NCI-H446 treated with DMSO at 0.1 percent for 48 hours (cell line): ENCODE measurements around the gene POU5F1.
"Not testable (repeated sequence)": the region's sequence is repeated elsewhere in the genome, so short reads cannot be mapped to it uniquely, and the experiment has no call there.

Experiments
- DNase-seq: peaks from one replicate; lab custom pipeline; 2025; lab: John Stamatoyannopoulos, UW

POU5F1 gene

DNA sequence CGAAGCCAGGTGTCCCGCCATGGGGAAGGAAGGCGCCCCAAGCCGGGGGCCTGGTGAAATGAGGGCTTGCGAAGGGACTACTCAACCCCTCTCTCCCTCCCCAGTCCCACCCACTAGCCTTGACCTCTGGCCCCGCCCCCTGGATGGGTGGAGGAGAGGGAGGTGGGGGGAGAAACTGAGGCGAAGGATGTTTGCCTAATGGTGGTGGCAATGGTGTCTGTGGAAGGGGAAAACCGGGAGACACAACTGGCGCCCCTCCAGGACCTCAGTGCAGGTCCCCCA is at the start of gene POU5F1:
TSS of gene POU5F1 (minus strand) at position 83 of the 282 bp plus-strand sequence. CDS start at position 21, 62 bp downstream.
- no peak for DNase-seq

DNA sequence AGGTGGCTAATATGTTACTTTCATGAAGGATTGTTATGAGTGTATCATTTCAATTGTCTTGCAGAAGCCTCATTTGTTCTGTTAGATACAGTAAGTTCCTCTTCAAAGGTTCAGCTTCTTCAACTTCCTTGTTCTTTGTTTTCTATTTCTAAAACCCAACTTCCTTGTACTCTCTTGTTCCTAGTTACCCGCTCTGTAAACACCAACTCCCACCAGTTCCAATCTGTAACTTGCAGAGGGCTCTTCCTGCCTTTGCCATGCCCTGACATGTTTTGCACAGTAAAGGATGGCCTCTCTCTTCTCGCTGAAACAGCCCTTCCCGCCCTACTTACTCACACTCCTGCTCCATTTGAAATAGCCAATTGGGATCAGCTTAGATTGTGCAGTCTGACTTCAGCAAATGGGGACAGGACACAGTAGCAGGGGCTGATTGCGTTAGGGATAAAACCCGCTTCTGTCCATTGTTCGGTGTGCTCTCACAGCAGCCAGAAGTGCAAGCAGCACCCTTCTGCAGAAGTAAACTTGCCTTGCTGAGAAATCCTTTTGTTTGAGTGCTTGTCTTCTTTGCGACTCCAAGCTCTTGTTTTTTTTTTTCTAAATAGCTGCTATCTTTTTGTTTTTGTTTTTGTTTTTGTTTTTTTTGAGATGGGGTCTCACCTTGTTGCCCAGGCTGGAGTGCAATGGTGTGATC is 45.9 kb upstream of the POU5F1 start:
- no peak for DNase-seq

DNA sequence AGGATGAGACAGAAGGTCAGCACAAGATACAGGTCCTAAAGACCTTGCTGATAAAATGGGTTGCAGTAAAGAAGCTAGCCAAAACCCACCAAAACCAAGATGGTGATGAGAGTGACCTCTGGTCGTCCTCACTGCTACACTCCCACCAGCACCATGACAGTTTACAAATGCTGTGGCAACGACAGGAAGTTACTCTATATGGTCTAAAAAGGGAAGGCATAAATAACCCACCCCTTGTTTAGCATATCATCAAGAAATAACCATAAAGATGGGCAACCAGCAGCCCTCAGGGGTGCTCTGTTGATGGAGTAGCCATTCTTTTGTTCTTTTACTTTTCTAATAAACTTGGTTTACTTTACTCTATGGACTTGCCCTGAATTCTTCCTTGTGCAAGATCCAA is 44.7 kb upstream of the POU5F1 start:
- not testable (repeated sequence) for DNase-seq

DNA sequence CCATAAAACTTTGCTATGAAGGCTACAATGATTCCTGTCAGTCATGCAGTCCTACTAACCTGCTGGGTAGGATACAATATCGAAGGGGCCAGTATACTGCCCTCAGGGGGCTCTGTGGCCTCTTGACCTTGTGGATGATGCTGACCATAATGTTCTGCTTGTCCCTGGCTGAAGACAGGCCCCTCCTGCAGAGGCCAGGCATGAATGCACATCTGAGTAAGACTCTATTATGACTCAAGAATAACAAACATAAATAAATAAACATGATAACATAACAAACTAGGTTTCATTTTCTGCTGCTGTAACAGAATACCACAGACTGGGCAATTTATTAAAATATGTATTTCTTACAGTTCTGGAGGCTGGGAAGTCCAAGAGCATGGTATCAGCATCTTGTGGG is 44.0 kb upstream of the POU5F1 start:
- no peak for DNase-seq

DNA sequence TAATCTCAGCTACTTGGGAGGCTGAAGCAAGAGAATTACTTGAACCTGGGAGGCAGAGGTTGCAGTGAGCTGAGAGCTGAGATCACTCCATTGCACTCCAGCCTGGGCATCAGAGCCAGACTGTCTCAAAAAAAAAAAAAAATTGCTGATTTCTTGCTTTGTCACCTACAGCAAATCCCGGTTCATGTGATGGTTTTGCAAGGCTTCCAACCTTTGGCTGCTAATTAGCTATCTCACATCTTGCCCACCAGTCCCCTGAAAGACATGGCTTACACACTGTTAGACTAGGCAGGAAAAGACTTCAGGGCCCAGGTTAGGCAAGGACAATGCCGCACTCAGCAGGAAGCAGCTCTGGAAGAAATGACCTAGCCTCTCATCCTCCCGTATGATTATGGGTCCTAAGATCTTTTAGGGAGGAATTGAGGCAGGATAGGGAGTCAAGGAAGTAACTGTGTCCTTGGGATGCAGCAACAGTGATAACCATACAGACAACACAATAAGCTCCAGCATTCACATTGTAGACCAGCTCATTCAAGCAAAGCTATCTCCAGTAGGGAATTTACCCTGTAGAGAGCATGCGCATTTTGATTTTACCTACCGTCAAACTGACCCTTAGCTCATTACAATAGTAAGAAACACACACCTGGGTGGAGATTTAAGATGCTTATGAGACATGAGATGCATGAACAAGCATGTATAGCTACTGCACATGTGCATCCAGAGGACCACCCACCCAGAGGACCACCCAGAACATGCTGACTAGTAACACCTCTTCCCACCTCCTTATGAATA is 40.5 kb upstream of the POU5F1 start:
- no peak for DNase-seq

DNA sequence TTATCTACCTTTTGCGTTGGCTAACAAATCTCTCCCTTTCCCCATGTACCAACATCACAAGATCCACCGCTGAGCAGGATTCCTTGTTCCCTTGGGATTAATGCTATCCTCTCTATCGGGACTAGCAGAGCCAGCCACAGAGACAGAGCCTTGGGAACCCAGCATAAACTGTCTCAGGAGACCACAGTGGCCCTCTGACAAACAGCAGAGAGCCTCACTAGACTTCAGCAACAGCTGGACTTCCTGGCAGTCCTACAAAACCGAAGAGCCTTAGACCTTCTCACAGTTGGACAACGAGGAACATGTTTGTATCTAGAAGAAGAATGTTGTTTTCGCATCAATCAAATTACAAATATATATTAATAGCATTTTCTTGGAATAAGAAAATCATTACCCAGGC is 39.6 kb upstream of the POU5F1 start:
- no peak for DNase-seq

DNA sequence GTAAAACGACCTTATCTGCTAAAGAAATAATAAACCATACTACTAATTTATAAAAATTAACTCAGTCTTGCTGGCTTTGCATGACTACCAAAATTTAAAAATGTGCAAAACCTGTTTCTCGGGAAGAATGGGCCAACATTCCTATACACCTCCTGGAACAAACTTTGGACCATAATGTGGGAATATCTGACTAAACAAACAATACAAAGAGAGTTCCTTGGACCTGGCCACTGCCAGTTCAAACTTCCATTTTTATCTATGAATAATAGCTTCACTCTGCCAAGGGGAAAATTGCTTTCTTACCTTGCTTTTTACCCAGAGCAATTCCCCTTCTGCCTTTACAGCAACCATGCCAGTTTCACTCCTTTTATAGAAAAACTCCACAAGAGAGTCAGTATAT is 38.7 kb upstream of the POU5F1 start:
- no peak for DNase-seq

DNA sequence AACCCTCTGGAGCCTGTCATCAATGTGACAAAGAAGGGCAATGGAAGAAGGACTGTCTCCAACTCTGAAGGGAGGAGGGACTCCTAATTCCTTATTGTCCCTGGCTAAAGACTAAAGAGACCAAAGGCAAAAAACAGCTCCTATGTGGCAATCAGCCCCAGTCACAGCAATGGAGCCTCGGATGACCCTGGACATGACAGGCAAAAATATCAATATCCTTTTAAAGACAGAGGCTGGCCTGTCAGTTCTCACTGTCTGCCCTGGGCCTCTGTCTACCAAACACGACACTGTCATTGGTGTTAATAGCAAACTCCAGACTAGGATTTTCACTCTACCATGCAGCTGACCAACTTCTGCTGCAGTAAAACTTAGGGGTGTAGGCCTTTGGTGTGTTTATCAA is 38.0 kb upstream of the POU5F1 start:
- no peak for DNase-seq

DNA sequence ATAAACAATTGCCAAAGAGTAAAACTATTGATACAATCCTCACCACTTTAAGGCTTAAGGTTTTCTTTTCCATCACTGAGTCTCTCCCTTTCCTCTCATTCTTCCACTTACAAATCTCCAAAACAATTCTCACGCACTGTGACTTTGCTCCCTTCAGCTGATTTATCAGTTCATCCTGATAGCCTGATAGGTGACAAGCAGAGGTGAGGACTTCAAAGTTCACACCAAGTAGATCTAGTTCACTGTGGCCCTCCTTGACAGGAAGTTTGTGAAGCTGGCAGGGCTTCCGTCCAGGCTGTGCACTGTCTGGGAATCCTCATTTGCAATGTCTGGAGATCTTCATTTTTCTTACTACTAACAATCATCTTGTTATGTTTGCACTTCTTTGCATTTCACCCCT is 35.2 kb upstream of the POU5F1 start:
- DNase-seq = no peak

DNA sequence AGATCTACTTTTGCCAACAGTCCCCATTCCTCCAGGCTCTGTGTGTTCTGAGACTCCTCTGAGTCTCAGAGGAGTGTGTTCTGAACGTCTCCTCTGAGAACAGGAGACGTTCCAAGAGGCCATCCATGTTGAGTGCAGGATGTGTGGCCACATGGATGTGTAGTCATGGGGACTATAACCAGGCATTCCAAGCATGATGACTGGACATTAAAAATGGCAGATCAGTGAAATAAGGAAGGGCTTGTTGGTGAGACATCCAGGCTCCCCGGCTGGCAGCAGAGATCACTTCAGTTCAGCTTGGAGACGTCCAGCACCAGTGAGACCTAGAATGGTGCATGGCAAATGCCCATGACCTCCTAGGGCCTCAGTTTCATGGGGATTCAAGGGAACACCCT is 34.3 kb upstream of the POU5F1 start:
- DNase-seq = no peak

DNA sequence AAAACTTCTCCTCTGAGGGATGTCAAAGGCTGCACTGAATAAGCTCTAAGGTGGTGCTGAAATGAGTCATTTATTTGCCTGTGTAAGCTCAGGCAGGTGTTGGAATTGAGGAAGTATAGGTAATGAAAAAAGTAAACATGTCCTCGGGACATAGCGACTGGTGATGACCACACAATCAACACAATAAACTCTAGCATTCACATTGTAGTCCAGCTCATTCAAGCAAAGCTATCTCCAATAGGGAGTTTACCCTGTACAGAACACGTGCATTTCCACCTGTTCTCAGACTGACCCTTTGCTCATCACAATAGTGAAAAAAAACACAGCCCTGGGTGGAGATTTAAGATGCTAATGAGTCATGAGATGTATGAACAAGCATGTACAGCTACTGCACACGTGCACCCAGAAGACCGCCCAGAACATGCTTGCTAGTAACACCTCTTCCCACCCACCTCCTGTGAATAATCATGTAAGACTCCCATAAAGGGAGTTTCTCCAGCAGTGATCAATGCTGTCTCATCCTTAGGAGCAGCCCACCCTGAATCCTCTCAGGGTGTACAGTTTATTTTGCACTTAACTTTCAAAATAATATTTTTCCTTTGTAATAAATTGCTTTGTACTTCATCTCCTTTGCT is 33.0 kb upstream of the POU5F1 start:
- DNase-seq = no peak

DNA sequence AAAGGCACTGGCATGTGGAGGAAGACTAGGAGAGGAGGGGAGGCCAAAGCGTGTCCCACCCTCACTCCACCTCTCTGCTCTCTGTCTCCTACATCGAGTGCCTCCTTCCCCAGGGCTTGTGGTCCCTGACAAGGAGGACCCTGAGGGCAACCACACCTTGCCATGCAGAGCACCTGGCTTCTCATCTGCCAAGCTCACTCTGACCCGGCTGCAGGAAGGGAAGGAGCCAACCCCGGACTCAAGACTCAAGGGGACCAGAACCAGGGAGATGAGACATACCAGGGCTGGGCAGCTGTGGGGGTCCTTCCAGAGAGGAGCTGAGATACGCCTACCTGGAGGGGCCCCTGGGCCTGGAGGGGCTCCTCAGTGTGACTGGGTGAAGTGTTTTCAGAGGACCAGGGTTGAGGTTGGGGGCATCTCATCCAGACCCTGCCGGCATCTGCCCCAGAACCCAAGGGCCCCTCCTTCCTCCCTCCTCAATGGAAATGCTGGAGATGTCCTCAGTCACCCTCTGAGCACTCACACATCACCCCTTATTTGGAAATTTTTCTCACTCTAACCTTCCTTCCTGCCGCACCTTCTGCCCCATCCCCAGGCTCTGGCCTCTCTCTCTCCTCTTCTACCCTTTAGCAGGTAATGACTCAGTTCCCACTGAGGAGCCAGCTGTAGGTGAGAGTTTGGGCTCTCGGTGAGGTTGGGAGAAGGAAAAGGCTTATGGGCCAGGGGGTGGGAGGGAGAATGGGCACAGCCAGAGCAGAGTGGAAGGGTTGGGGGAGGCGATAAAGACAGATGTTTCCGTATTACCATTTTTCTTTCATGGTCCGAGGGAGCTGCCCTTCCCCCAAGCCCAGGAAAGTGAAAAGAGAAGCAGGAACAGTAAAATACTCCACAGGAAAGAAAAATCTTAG is 32.0 kb upstream of the POU5F1 start:
- no peak for DNase-seq

DNA sequence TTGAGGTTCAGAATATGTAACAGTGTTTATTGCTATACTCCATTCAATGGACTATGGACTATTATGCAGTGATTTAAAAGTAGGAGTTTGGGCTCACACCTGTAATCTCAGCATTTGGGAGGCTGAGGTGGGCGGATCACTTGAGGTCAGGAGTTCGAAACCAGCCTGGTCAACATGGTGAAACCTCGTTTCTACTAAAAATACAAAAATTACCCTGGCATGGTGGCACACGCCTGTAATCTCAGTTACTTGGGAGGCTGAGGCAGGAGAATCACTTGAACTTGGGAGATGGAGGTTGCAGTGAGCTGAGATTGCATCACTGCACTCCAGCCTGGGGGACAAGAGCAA is 28.6 kb upstream of the POU5F1 start:
- not testable (repeated sequence) for DNase-seq

DNA sequence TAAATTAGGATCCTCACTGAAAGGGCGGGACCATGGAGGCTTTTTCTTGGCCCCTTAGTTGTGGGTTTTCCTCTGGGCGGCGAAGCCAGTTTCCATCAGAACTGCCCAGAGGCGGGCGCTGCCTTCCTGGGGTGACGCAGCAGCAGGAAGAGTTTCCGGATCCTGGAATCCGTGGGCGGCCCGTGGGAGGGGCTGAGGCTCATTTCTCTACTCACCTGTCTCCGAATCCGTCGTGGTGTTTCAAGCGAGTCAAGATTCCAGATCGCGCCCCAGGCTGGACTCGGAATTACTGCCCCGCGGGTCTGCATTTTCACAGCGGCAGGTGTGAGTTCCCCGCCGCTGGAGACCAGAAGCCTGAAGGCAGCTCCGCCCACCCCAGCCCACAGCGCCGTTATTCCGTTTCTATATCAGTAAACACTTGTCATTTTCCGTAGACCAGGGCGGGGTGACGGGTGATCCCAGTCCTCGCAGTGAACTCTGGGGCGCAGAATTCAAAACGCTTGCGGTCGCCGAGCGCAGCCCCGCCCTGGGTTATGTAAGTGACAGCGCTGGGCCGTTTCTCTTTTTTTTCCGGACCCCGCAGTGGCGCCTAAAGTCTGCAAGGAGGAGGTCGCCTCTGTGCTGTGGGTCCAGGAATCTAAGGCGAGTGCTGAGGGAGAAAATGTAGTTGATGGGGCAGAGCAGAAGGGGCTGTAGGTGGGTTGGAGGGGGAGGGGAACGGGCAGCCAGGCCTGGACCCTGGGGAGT is 27.2 kb upstream of the POU5F1 start:
- peak; percentile 29 for DNase-seq

DNA sequence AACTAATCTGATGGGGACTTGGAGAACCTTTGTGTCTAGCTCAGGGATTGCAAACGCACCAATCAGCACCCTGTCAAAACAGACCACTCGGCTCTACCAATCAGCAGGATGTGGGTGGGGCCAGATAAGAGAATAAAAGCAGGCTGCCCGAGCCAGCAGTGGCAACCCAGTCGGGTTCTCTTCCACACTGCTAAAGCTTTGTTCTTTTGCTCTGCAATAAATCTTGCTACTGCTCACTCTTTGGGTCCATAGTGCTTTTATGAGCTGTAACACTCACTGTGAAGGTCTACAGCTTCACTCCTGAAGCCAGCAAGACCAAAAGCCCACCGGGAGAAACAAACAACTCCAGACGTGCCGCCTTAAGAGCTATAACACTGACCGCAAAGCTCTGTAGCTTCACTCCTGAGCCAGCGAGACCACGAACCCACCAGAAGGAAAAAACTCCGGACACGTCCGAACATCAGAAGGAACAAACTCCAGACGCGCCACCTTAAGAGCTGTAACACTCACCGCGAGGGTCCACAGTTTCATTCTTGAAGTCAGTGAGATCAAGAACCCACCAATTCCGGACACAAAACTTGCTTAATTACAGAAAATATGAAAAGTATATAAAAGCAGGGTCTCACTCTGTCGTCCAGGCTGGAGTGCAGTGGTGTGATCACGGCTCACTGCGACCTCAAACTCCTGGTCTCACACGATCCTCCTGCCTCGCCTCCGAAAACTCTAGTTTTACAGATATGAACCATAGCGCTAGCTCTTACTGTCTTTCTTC is 26.0 kb upstream of the POU5F1 start:
- DNase-seq = not testable (repeated sequence)

DNA sequence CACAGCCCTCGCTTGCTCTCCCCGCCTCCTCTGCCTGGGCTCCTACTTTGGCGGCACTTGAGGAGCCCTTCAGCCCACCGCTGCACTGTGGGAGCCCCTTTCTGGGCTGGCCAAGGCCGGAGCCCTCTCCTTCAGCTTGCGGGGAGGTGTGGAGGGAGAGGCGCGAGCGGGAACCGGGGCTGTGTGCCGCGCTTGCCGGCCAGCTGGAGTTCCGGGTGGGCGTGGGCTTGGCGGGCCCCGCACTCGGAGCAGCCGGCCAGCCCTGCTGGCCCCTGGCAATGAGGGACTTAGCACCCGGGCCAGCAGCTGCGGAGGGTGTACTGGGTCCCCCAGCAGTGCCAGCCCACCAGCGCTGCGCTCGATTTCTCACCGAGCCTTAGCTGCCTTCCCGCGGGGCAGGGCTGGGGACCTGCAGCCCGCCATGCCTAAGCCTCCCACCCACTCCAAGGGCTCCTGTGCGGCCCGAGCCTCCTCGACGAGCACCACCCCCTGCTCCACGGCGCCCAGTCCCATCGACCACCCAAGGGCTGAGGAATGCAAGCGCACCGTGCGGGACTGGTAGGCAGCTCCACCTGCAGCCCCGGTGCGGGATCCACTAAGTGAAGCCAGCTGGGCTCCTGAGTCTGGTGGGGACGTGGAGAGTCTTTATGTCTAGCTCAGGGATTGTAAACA is 25.0 kb upstream of the POU5F1 start:
- not testable (repeated sequence) for DNase-seq

DNA sequence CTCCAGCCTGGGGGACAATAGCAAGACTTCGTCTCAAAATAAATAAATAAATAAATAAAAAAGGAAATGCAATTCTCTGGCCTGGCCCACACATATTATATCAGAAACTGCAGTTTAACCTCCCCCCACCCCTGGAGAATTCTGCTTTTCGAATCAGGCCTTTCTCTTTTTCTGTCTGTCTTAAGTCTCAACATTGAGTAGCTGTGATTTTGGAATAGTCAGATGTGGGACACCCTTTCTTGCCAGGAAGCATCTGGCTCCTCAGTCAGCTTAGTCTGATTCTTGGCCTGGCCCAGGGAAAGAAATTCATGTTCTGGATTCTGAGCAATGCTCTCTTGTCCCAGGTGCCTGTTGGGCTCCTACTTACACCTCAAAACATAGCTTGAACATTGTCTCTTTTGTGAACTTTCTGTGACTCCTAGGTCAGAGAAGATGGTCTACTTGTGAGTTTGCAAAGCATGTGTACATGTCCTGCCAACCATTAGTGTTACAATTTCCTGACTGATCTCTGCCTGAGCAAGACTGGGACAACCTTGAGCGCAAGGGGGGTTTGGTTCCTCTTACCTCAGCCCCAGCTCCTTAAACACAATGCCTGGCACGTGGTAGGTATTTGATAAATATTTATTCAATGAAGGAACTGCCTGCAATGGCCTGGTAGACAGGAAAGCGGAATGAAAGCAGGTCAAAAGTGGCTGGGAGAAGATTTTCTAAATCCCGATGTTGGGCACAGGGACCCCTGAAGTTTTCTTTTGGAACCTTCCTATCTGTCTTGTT is 23.8 kb upstream of the POU5F1 start:
- DNase-seq = no peak

DNA sequence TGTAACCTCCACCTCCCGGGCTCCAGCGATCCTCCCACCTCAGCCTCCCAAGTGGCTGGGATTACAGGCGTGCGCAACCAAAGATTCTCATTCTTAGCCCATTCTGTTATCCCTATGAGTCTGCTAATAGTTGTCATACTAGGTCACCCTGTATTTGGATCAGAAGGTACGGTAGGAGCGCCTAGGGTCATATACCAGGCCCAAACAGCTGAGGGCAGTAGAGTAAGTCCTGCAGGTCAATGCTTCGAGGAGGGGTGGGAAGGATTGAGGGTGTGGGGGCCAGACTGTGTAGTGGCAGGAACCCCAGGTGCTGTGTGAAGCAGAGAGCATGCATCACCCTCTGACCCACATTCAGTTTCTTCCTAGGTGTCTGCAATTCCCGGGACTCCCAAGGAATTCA is 22.7 kb upstream of the POU5F1 start:
- no peak for DNase-seq

DNA sequence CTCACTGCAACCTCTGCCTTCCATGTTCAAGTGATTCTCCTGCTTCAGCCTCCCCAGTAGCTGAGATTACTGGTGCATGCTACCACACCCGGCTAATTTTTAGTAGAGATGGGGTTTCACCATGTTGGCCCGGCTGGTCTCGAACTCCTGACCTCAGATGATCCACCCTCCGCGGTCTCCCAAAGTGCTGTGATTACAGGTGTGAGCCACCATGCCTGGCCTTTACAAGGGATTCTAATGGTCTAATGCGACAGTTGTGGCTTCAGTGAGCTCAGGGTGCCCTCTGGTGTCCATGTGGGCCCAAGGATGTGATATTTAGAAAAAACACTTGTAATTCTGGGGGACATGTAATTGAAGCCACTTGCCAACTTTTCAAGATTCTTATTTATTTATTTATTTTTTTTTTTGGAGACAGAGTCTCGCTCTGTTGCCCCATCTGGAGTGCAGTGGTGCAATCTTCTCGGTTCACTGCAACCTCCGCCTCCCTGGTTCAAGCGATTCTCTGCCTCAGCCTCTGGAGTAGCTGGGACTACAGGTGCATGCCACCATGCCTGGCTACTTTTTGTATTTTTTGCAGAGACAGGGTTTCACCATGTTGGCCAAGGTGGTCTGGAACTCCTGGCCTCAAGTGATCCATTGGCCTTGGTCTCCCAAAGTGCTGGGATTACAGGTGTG is 22.1 kb upstream of the POU5F1 start:
- peak; percentile 44 for DNase-seq
